Lower lobe of right lung (tissue), 2 donors: ENCODE measurements around the gene PRDM16. TPM values are rescaled to one million over a fixed set of nuclear protein-coding genes. Genes with fewer than 3 reads are reported as not detected.
"Not testable (repeated sequence)": the region's sequence is repeated elsewhere in the genome, so short reads cannot be mapped to it uniquely, and the experiment has no call there.

Source experiments
- ATAC-seq, 2 donors: fragments of 200-7000 bp; cut with Tn5 transposase; one replicate each; pipeline ENCODE4 v1.9.1; 2020 to 2022; ENCODE audit warnings: mild to moderate bottlenecking in 2 of 2, moderate library complexity in 2 of 2
- DNase-seq: peaks from one replicate; pipeline ENCODE4 v3.0.0-alpha.2; 2020
- H3K27ac ChIP-seq: fragments of 200-600 bp; one replicate; pipeline ENCODE4 v1.8.0; 2022
- H3K27me3 ChIP-seq: fragments of 200-600 bp; one replicate; pipeline ENCODE4 v1.8.0; 2022; ENCODE audit warnings: low read depth
- H3K36me3 ChIP-seq: fragments of 200-600 bp; one replicate; pipeline ENCODE4 v1.8.0; 2022; ENCODE audit warnings: mild to moderate bottlenecking
- H3K4me1 ChIP-seq: fragments of 200-600 bp; one replicate; pipeline ENCODE4 v1.8.0; 2022
- H3K4me3 ChIP-seq: fragments of 200-600 bp; one replicate; pipeline ENCODE4 v1.8.0; 2022; ENCODE audit warnings: mild to moderate bottlenecking
- H3K9me3 ChIP-seq: fragments of 200-600 bp; one replicate; pipeline ENCODE4 v1.8.0; 2022
- intact Hi-C: fragments of 100-400 bp; cut with DNase I; formaldehyde crosslinking; loops from one replicate; pipeline ENCODE4 v1.11.0; 2022
- total RNA-seq: library from RNA; stranded (reverse); fragmentation: NEBNext Ultra II Directional; extraction: Animal tissue kit (Norgen Biotek cat#: 25700); gene quantifications from one replicate; pipeline ENCODE4 v1.2.1, GENCODE V29; 2021
- TF ChIP-seq, protein P1 (sequence below): fragments of 200-600 bp; IDR thresholded peaks from one replicate; pipeline ENCODE4 v1.8.0; 2022; ENCODE audit warnings: antibody characterized with exemption, mild to moderate bottlenecking
- donor health status: DM: no; HTN: yes; CAD: no; lungs with severe emphysema.

The PRDM16 gene
- total RNA-seq, 1 donor from 2014 or later: 19.2 TPM

DNA sequence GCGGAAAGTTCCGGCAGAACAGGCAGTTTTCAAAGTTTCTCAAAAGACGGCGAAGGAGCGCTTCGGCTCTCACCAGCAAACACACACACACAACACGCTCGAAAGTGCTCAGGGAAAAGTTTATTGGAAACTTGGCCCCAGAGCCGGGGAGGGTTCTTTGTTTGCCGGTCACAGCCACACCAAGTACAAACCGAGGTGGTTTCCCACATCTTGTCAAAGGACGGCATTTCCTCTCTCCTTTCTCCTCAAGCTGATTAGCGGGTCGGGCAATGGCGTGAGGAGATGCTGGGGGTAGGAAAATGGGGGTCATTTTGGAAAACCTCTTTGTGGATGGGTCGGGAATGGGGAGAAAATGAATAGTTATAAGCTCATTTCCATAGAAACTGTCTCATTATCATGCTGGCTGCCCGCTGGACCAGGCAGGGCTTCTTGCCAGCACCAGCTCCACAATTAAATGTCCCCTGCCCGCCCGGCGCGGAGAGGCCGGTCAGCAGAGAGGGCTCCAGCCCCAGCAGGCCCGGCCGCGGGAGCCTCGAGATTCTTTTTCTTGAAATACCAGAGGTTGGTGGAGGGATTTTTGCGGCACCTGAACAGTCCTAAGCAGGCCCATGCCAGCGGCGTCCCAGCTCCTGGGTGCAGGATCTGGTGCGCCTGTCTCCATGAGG lies 92.3 kb downstream of the PRDM16 start:
- H3K27ac ChIP-seq: no peak overlapping the region

GRCh38 chr1:3162322-3162882 lies 93.4 kb downstream of the PRDM16 start:
- Histone ChIP-seq H3K36me3 (no peaks in the 10 kb centered on the region), H3K4me1 (no peaks in the 10 kb centered on the region), H3K27ac (no peak overlapping the region), H3K4me3 (no peak overlapping the region), H3K9me3 (no peaks in the 10 kb centered on the region), H3K27me3 (peaks cover 8% of the 10 kb centered on the region)
- intact Hi-C loops: no loop called here
- TF ChIP-seq, protein P1, sequence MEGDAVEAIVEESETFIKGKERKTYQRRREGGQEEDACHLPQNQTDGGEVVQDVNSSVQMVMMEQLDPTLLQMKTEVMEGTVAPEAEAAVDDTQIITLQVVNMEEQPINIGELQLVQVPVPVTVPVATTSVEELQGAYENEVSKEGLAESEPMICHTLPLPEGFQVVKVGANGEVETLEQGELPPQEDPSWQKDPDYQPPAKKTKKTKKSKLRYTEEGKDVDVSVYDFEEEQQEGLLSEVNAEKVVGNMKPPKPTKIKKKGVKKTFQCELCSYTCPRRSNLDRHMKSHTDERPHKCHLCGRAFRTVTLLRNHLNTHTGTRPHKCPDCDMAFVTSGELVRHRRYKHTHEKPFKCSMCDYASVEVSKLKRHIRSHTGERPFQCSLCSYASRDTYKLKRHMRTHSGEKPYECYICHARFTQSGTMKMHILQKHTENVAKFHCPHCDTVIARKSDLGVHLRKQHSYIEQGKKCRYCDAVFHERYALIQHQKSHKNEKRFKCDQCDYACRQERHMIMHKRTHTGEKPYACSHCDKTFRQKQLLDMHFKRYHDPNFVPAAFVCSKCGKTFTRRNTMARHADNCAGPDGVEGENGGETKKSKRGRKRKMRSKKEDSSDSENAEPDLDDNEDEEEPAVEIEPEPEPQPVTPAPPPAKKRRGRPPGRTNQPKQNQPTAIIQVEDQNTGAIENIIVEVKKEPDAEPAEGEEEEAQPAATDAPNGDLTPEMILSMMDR: no peak
- DNase-seq (no peak), ATAC-seq (no peak)

More for the DNA sequence above, 92.3 kb downstream of the PRDM16 start:
- TF ChIP-seq, protein P1: no peak
- no peak for DNase-seq
- Histone ChIP-seq H3K36me3 (no peaks in the 10 kb centered on the region), H3K27me3 (peaks cover 15% of the 10 kb centered on the region), H3K4me3 (no peak overlapping the region), H3K4me1 (no peaks in the 10 kb centered on the region), H3K9me3 (no peaks in the 10 kb centered on the region)
- intact Hi-C loops: no loop called here
- peak in 1 of 2 donors; percentile 23 for ATAC-seq

DNA sequence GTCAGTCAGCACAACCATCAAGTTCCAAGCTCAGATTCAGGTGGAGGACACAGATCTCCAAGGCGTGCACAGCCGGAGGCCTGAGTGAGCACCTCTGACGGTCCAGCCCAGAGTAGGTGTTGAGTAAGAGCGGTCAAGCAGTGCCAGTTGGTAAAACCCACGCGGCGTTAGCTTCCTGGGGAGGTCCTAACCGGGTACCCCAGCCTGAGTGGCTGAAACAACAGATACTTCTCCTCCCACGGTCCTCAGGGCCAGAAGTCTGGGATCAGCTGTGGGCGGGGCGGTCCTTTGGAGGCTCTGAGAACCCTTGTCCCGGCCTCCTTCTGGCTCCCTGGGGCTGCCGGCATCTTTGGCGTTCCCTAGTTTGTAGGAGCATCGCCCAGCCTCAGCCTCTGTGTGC lies 94.4 kb downstream of the PRDM16 start:
- H3K9me3 ChIP-seq: no peaks in the 10 kb centered on the region
- H3K4me3 ChIP-seq: no peak overlapping the region
- H3K4me1 ChIP-seq: no peaks in the 10 kb centered on the region
- intact Hi-C loops: no loop called here
- ATAC-seq: peak; percentile 71 to 84
- TF ChIP-seq, protein P1: no peak
- peak; percentile 77 for DNase-seq
- no peak overlapping the region for H3K27ac ChIP-seq
- peaks cover 8% of the 10 kb centered on the region for H3K27me3 ChIP-seq
- H3K36me3 ChIP-seq: no peaks in the 10 kb centered on the region

GRCh38 chr1:3164671-3165070 lies 95.7 kb downstream of the PRDM16 start:
- H3K27ac ChIP-seq: no peak overlapping the region
- no peak overlapping the region for H3K4me3 ChIP-seq
- H3K9me3 ChIP-seq: no peaks in the 10 kb centered on the region
- TF ChIP-seq, protein P1: no peak
- no peak for ATAC-seq
- intact Hi-C loops: no loop called here
- H3K4me1 ChIP-seq: peaks cover 10% of the 10 kb centered on the region
- peaks cover 8% of the 10 kb centered on the region for H3K27me3 ChIP-seq
- H3K36me3 ChIP-seq: no peaks in the 10 kb centered on the region
- no peak for DNase-seq

- H3K9me3 ChIP-seq, intact Hi-C loops, H3K4me3 ChIP-seq, H3K27me3 ChIP-seq, H3K36me3 ChIP-seq, DNase-seq, ATAC-seq, H3K27ac ChIP-seq: not testable (repeated sequence)
- H3K4me1 ChIP-seq: peaks cover 15% of the 10 kb centered on the region
Measured at GRCh38 chr1:3165189-3165588, 96.2 kb downstream of the PRDM16 start.

GRCh38 chr1:3166206-3166918 lies 97.4 kb downstream of the PRDM16 start:
- H3K36me3 ChIP-seq: no peaks in the 10 kb centered on the region
- no peak for DNase-seq
- TF ChIP-seq, protein P1: no peak
- ATAC-seq: no peak
- H3K4me3 ChIP-seq: no peak overlapping the region
- H3K4me1 ChIP-seq: peaks cover 27% of the 10 kb centered on the region
- H3K9me3 ChIP-seq: no peaks in the 10 kb centered on the region
- H3K27ac ChIP-seq: no peak overlapping the region
- intact Hi-C loops: no loop called here
- peaks cover 8% of the 10 kb centered on the region for H3K27me3 ChIP-seq
